IPS-11a (cell line): ENCODE results near the gene RRP1B.
"Not testable (repeated sequence)": the region's sequence is repeated elsewhere in the genome, so short reads cannot be mapped to it uniquely, and the experiment has no call there.

Source experiments
- H3K4me3 ChIP-seq: one replicate; pipeline ENCODE4 v1.5.1; 2013; ENCODE audit warnings: low read depth, low read length, control low read depth

RRP1B gene

GRCh38 chr21:43699492-43699777 lies 40.1 kb downstream of the RRP1B start:
- not testable (repeated sequence) for H3K4me3 ChIP-seq

- no peak overlapping the region for H3K4me3 ChIP-seq
Measured at GRCh38 chr21:43699933-43700599, 40.7 kb downstream of the RRP1B start.

GRCh38 chr21:43701936-43702784 lies 42.8 kb downstream of the RRP1B start:
- H3K4me3 ChIP-seq, result no peak overlapping the region

- H3K4me3 ChIP-seq, result no peak overlapping the region
Measured at GRCh38 chr21:43702785-43703034, 43.4 kb downstream of the RRP1B start.

GRCh38 chr21:43703035-43703880 lies 43.9 kb downstream of the RRP1B start:
- no peak overlapping the region for H3K4me3 ChIP-seq

- H3K4me3 ChIP-seq, result no peak overlapping the region
Measured at GRCh38 chr21:43707462-43707861, 48.1 kb downstream of the RRP1B start.

GRCh38 chr21:43708745-43709381 lies 49.5 kb downstream of the RRP1B start:
- no peak overlapping the region for H3K4me3 ChIP-seq

GRCh38 chr21:43712268-43712942 lies 53.0 kb downstream of the RRP1B start:
- no peak overlapping the region for H3K4me3 ChIP-seq

GRCh38 chr21:43713123-43713522 lies 53.8 kb downstream of the RRP1B start:
- not testable (repeated sequence) for H3K4me3 ChIP-seq

GRCh38 chr21:43716376-43717165 lies 57.2 kb downstream of the RRP1B start:
- no peak overlapping the region for H3K4me3 ChIP-seq

- no peak overlapping the region for H3K4me3 ChIP-seq
Measured at GRCh38 chr21:43717166-43717853, 58.0 kb downstream of the RRP1B start.

GRCh38 chr21:43717967-43718871 lies 58.9 kb downstream of the RRP1B start:
- peak overlapping the region; percentile 61 for H3K4me3 ChIP-seq

- H3K4me3 ChIP-seq, result peak within 1 kb of the TSS; percentile 86
Measured at GRCh38 chr21:43718872-43719747, 59.8 kb downstream of the RRP1B start, which contains the start of gene PDXK. Gene PDXK (plus strand): TSS chr21:43719129. CDS start chr21:43719295, 166 bp downstream.

- peak overlapping the region; percentile 86 for H3K4me3 ChIP-seq
Measured at GRCh38 chr21:43719748-43720538, 60.6 kb downstream of the RRP1B start.

GRCh38 chr21:43720539-43721166 lies 61.3 kb downstream of the RRP1B start:
- H3K4me3 ChIP-seq, result peak overlapping the region; percentile 86

GRCh38 chr21:43721206-43721605 lies 61.8 kb downstream of the RRP1B start:
- no peak overlapping the region for H3K4me3 ChIP-seq
